ENCODE data around the gene PHLPP1.

The PHLPP1 gene

GRCh38 chr18:62810682-62811081 is 95.3 kb downstream of the PHLPP1 start:
- DNase-seq (ENCODE audit: low read depth) = no peak

DNA sequence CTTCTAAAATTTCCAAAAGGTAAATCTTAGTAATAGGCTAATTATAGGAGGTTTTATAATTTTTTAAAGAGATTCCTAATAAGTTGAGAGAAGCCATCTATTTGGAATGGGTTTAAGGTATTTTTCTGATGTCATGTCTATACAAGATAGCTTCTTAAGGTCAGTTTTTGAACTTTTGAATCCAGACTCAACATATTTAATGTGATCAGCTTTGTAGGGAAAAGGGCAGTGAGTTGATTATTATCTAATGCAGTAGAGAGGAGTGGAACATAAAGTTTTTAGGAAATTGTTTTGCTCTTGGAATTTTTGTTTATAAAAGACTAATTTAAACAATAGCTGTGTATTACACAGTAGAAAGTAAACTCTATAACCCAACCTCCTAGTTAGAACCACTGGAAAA is 96.3 kb downstream of the PHLPP1 start:
- DNase-seq (ENCODE audit: low read depth) = no peak

DNA sequence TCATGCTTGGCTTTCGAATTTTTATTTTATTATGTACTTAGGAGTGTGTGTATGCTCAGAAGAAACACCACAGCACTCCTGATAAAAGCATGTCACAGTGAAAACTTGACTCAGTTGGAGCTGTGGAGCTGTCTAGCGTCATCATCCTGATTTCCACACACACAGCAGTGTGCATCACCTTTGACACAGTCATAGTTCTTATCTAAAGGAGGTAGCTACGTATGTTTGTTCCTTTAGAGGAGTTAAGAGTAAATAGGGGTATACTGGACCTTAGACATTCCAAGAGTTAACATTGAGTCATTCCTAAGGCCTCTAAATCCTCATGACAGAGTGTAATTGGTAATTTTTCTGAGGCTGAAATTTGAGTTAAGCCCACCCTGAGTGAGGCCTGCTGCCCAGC is 96.9 kb downstream of the PHLPP1 start:
- no peak for DNase-seq (ENCODE audit: low read depth)

- DNase-seq (ENCODE audit: low read depth) = no peak
Measured at GRCh38 chr18:62812876-62813275, 97.5 kb downstream of the PHLPP1 start.

- no peak for DNase-seq (ENCODE audit: low read depth)
Measured at GRCh38 chr18:62814132-62814759, 98.9 kb downstream of the PHLPP1 start.

DNA sequence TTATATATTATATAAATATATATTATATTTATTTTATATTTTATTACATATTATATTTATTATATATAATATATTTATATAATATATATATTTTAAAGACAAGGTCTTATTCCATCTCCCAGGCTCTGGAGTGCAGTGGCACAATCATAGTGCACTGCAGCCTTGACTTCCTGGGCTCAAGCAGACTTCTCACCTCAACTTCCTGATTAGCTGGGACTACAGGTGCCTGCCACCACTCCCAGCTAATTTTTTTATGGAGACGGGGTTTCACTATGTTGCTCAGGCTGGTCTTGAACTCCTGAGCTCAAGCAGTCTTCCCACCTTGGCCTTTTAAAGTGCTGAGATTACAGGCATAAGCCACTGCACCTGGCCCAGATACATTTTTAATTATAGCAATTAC is 110.0 kb downstream of the PHLPP1 start:
- no peak for DNase-seq (ENCODE audit: low read depth)

DNA sequence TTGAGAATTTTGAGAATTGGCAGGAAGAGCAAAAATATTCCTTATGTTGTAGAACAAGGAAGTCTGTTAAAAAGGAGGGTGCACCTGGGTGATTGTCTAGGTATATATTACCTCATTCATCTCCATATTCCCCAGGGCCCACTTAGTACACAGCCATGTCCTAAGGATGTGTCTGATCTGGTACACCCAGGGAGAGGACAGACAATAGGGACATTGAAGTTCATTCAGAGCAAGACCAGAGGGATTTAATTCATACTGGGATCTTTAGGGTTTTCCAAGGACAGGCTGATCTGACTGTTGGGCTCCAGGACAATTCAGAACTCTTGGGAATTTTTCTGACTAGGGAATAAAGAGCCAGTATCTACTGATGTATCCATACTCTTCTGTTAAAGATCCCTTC is 112.1 kb downstream of the PHLPP1 start:
- no peak for DNase-seq (ENCODE audit: low read depth)

- no peak for DNase-seq (ENCODE audit: low read depth)
Measured at GRCh38 chr18:62828091-62828640, 112.8 kb downstream of the PHLPP1 start.

GRCh38 chr18:62828852-62829251 is 113.5 kb downstream of the PHLPP1 start:
- DNase-seq (ENCODE audit: low read depth) = no peak

GRCh38 chr18:62829936-62830335 is 114.6 kb downstream of the PHLPP1 start:
- no peak for DNase-seq (ENCODE audit: low read depth)

- DNase-seq (ENCODE audit: low read depth) = no peak
Measured at GRCh38 chr18:62832282-62832681, 116.9 kb downstream of the PHLPP1 start.

GRCh38 chr18:62833494-62833893 is 118.2 kb downstream of the PHLPP1 start:
- DNase-seq (ENCODE audit: low read depth) = no peak

- DNase-seq (ENCODE audit: low read depth) = no peak
Measured at GRCh38 chr18:62834715-62835114, 119.4 kb downstream of the PHLPP1 start.

GRCh38 chr18:62837011-62837410 is 121.7 kb downstream of the PHLPP1 start:
- no peak for DNase-seq (ENCODE audit: low read depth)

DNA sequence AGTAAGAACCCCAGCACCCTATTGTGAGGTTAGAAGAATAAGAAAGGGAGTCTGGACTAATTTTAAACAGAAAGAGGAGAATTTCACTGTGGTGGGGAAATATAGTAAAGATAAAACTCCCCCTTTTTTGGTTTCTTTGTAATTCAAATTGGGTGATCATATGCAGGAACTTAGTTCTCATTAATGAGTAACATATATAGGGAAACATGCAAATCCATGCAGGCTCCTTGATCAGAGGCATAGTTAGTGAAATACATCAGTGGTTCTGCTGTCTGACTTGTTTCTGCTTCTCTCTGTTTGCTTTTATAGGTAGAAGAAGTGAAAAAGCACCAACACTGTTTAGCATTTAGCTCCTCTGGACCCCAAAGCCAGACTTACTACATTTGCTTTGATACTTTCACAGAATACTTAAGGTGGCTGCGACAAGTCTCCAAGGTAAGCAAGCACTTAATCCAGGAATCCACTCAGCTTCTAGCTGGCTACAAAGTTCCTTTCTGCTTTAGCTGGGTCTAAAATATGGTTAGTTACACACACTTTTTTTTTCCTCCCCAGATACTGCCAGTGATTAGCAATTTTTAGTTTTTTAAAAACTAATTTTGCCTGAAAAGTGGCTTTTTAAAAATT is 123.2 kb downstream of the PHLPP1 start:
- no peak for DNase-seq (ENCODE audit: low read depth)

- no peak for DNase-seq (ENCODE audit: low read depth)
Measured at GRCh38 chr18:62839874-62840713, 124.8 kb downstream of the PHLPP1 start.

GRCh38 chr18:62841405-62841804 is 126.1 kb downstream of the PHLPP1 start:
- DNase-seq (ENCODE audit: low read depth) = no peak

GRCh38 chr18:62842898-62843297 is 127.6 kb downstream of the PHLPP1 start:
- DNase-seq (ENCODE audit: low read depth) = no peak

DNA sequence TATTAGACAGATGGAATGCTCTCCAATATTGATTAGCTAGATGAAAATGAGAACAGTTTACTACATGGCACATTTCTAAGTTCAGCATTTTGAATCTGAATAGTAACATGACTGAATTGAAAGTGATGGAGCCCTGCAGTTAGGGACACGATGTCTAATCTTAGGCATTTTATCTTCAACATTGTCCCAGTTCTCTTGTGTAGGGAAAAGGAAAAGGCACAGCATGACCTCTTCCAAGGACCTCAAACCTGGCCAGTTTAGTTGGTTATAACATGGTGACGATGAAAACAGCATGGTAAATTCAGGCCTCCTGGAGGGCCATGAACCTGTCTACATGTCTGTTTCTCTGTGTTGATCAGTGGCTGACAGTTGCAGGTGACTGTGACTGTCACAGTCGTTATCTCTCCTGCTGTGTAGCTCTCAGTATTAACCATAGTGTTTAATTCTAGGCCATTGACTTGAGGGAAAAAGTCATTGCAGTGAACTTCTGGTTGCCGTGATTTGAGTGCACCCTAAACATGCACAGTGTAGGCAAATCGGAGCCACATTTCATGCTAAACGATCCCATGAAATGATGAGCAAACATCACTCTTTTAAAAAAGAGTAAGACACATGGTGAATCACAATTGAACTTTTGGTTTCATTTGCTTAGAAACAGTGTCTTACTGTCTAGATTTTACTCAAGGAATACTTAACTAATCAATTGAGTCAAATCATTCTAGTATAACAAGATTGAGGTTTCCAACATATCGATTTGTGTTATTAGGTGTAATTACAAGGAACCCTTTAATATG is 129.7 kb downstream of the PHLPP1 start:
- DNase-seq (ENCODE audit: low read depth) = peak; percentile 20

GRCh38 chr18:62846313-62846712 is 131.0 kb downstream of the PHLPP1 start:
- DNase-seq (ENCODE audit: low read depth) = no peak

DNA sequence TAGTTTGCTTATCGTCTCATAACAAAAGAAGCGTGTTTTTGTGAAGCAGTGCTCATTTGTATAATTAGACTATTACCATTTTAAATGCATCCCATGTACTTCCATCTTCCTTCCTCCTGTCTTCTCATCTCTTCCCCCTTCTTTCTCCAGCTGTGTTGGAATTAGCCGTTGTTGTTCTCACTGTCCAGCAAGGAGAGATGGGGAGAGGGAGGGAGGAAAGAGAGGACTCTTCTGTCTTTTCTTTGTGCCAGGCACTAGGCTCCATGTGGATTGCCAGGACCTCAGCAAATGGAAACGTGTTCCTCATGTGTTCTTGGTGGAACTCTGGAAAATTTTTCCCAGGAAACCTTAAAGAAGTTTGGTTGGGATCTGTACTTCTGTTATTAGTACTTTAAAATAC is 131.7 kb downstream of the PHLPP1 start:
- no peak for DNase-seq (ENCODE audit: low read depth)

- no peak for DNase-seq (ENCODE audit: low read depth)
Measured at GRCh38 chr18:62848946-62849345, 133.6 kb downstream of the PHLPP1 start.
